Thyroid gland (tissue), 4 donors: ENCODE data around the gene SRF. TPM values are rescaled to one million over a fixed set of nuclear protein-coding genes. Genes with fewer than 3 reads are reported as not detected.

Experiments used
- DNase-seq, 2 donors: peaks; one replicate each; pipeline ENCODE4 v3.0.0-alpha.2; 2019
- H3K27ac ChIP-seq, 3 donors: fragments of 200-600 bp; sonication (generic); 1 replicate in 2 of 3; 2 replicates in 1 of 3; pipeline ENCODE4 v1.5.1; 2016 to 2019; ENCODE audit warnings: mild to moderate bottlenecking in 1 of 3, moderate library complexity in 1 of 3
- H3K27me3 ChIP-seq: fragments of 200-600 bp; sonication (generic); one replicate; pipeline ENCODE4 v1.5.1; 2019
- H3K36me3 ChIP-seq, 2 donors: fragments of 200-600 bp; sonication (generic); one replicate each; pipeline ENCODE4 v1.5.1; 2016 to 2019
- H3K4me1 ChIP-seq, 2 donors: fragments of 200-600 bp; sonication (generic); one replicate each; pipeline ENCODE4 v1.5.1; 2017 to 2019
- H3K4me3 ChIP-seq, 3 donors: fragments of 200-600 bp; sonication (generic); replicated peaks in 1 of 3; 1 replicate in 2 of 3; 2 replicates in 1 of 3; pipeline ENCODE4 v1.5.1; 2016; ENCODE audit warnings: mild to moderate bottlenecking in 1 of 3
- H3K9me3 ChIP-seq: fragments of 200-600 bp; sonication (generic); one replicate; pipeline ENCODE4 v1.5.1; 2017
- POLR2A ChIP-seq, 2 donors: fragments of 450-650 bp; IDR thresholded peaks; one replicate each; pipeline ENCODE4 v1.6.1; 2017; ENCODE audit warnings: antibody characterized with exemption in 2 of 2, mild to moderate bottlenecking in 2 of 2, moderate library complexity in 1 of 2
- WGBS, 2 donors: methylation state at CpG; one replicate each; pipeline ENCODE4 v1.1.5; 2017; 5-methylcytosine and 5-hydroxymethylcytosine counted together
- intact Hi-C: fragments of 100-400 bp; cut with DNase I; formaldehyde crosslinking; loops from one replicate; pipeline ENCODE4 v1.15.1; 2023
- total RNA-seq, 4 donors: library from RNA; depleted of rRNA; stranded (reverse); fragments of >200 nt; gene quantifications; one replicate each; pipeline ENCODE4 v1.2.3, GENCODE V29; 2016
- TF ChIP-seq, protein P1 (sequence below), 6 experiments: fragments of 200-600 bp in 3 of 6; fragments of 450-650 bp in 3 of 6; sonication (generic) in 3 of 6; IDR thresholded peaks; one replicate each; pipeline ENCODE4 v1.5.1; 2016 to 2019; ENCODE audit warnings: antibody characterized with exemption in 6 of 6, mild to moderate bottlenecking in 2 of 6, inconsistent platforms in 1 of 6, moderate library complexity in 1 of 6

Gene SRF
- total RNA-seq, 4 donors from 2014 or later = 21.5 to 34.1 (median 22.6) TPM

DNA sequence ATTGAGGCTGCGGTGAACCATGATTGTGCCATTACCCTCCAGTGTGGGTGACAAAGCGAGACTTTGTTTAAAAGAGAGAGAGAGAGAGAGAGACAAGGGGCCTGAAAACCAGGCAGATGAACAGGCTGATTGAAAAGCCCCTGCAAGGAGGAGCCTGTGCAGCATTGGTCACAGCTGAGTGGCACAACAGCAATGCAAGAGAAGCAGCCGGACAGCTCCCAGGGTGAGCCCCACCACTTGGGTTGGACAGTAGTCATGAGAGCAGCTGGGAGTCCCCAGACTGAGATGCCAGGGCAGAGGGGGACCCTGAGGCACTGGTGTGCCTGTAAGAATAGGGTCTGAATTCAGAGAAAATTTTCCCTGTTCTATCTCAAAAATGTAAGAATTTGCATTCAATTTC, 48.0 kb downstream of the SRF start:
- Histone ChIP-seq H3K36me3 (peaks cover 0 to 12% of the 10 kb centered on the region in 2 donors), H3K27me3 (no peaks in the 10 kb centered on the region), H3K4me3 (no peak overlapping the region), H3K27ac (no peak overlapping the region), H3K9me3 (no peaks in the 10 kb centered on the region), H3K4me1 (peaks cover 3 to 8% of the 10 kb centered on the region in 2 donors)
- 91 to 93% methylated on average over 3 of the region's 3 CpGs for WGBS, 2 donors
- DNase-seq = no peak
- no peak for TF ChIP-seq POLR2A (IDR thresholded peaks at IDR 0.05)
- TF ChIP-seq, protein P1, sequence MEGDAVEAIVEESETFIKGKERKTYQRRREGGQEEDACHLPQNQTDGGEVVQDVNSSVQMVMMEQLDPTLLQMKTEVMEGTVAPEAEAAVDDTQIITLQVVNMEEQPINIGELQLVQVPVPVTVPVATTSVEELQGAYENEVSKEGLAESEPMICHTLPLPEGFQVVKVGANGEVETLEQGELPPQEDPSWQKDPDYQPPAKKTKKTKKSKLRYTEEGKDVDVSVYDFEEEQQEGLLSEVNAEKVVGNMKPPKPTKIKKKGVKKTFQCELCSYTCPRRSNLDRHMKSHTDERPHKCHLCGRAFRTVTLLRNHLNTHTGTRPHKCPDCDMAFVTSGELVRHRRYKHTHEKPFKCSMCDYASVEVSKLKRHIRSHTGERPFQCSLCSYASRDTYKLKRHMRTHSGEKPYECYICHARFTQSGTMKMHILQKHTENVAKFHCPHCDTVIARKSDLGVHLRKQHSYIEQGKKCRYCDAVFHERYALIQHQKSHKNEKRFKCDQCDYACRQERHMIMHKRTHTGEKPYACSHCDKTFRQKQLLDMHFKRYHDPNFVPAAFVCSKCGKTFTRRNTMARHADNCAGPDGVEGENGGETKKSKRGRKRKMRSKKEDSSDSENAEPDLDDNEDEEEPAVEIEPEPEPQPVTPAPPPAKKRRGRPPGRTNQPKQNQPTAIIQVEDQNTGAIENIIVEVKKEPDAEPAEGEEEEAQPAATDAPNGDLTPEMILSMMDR (IDR thresholded peaks at IDR 0.05) = no peak
- intact Hi-C loops = no loop called here

DNA sequence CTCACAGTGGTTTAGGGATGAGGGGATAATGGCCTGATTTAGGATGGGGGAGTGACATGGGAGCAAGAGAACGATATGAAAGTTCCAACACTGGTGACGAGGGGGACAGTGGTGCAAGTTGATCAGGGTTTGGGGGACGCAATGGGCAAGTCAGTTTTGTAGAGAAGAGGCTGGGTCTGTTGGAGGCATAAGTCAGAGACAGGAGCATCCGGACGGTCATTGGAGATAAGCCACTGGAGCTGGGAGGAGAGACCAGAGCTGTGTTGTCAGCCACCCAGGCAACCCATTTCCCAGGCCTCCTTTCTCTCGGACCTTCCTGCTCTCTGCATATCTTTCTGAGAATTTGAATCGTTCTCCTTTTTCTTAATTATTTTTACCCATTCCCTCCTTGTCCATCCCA, 48.7 kb downstream of the SRF start:
- Histone ChIP-seq H3K9me3 (no peaks in the 10 kb centered on the region), H3K27me3 (no peaks in the 10 kb centered on the region), H3K36me3 (peaks cover 0 to 12% of the 10 kb centered on the region in 2 donors), H3K4me1 (peaks cover 3 to 8% of the 10 kb centered on the region in 2 donors), H3K4me3 (no peak overlapping the region), H3K27ac (no peak overlapping the region)
- WGBS, 2 donors = 92 to 93% methylated on average over 7 of the region's 7 CpGs
- DNase-seq = no peak
- intact Hi-C loops = no loop called here
- no peak for TF ChIP-seq POLR2A (IDR thresholded peaks at IDR 0.05)
- TF ChIP-seq, protein P1 (IDR thresholded peaks at IDR 0.05) = no peak

DNA sequence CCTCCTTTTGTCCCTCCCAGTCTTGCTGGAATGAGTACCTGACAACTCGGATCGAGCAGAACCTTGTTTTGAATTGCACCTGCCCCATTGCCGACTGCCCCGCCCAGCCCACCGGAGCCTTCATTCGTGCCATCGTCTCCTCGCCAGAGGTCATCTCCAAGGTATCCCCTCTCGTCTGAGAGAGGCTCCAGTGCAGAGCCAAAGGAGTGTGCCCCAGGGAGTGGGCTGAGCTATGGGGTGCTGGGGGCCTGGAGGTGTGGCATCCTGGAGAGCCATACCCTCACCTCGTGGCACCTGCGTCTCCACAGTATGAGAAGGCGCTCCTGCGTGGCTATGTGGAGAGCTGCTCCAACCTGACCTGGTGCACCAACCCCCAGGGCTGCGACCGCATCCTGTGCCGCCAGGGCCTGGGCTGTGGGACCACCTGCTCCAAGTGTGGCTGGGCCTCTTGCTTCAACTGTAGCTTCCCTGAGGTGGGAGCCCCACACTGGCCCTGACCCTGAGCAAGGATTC, 49.4 kb downstream of the SRF start:
- H3K4me1 ChIP-seq = peaks cover 3 to 8% of the 10 kb centered on the region in 2 donors
- peaks cover 0 to 12% of the 10 kb centered on the region in 2 donors for H3K36me3 ChIP-seq
- no peak overlapping the region for H3K27ac ChIP-seq
- intact Hi-C loops = no loop called here
- H3K27me3 ChIP-seq = no peaks in the 10 kb centered on the region
- no peak for TF ChIP-seq POLR2A (IDR thresholded peaks at IDR 0.05)
- TF ChIP-seq, protein P1 (IDR thresholded peaks at IDR 0.05) = no peak
- H3K9me3 ChIP-seq = no peaks in the 10 kb centered on the region
- WGBS, 2 donors = 90 to 94% methylated on average over 9 to 14 of the region's 16 CpGs
- no peak overlapping the region for H3K4me3 ChIP-seq
- DNase-seq = no peak

DNA sequence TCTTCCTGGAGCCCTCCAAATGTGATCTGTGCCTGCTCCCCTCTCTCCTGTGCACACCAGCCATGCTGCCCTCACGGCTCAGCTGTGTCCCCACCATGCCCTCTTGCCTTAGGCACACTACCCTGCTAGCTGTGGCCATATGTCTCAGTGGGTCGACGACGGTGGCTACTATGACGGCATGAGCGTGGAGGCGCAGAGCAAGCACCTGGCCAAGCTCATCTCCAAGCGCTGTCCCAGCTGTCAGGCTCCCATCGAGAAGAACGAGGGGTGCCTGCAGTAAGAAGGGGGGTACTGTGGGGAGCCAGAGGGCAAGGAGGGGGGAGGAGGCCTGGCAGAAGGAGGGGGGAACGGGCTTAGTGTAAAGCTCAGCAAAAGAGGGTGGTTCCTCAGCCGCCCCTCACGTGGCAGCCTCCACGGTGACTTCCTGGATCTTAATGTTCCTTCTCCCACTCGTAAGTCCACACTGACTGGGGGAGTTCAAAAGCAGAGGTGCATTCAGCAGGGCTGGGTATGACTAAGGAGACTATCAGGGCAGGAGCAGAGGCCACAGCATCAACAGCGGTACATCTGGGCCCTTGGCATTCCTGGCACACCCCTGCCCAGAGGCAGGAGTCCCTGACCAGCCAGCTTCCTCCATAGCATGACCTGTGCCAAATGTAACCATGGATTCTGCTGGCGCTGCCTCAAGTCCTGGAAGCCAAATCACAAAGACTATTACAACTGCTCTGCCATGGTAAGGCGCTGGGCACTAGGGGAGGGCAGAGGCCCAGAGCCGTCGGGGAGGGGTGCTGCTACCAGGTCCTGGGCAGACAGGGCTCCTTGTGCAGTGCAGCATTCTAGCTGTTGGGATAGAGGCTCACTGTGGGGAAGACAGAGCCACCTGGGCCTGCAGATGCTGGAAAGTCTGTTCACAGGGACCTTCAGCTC, 50.2 kb downstream of the SRF start:
- no peaks in the 10 kb centered on the region for H3K27me3 ChIP-seq
- no peak overlapping the region for H3K27ac ChIP-seq
- WGBS, 2 donors = 90 to 93% methylated on average over 17 of the region's 20 CpGs
- H3K9me3 ChIP-seq = no peaks in the 10 kb centered on the region
- peak in 1 of 2 donors; percentile 31 for DNase-seq
- peaks cover 0 to 7% of the 10 kb centered on the region in 2 donors for H3K36me3 ChIP-seq
- intact Hi-C loops = no loop called here
- TF ChIP-seq POLR2A (IDR thresholded peaks at IDR 0.05) = no peak
- TF ChIP-seq, protein P1 (IDR thresholded peaks at IDR 0.05) = no peak
- H3K4me3 ChIP-seq = no peak overlapping the region
- peaks cover 3 to 8% of the 10 kb centered on the region in 2 donors for H3K4me1 ChIP-seq
